ENCODE measurements around the gene LILRA1. TPM values are rescaled to one million over a fixed set of nuclear protein-coding genes. Genes with fewer than 3 reads are reported as not detected.
A peak's percentile ranks its signal among the peaks of the same experiment; 100 is the strongest.
"Not testable (repeated sequence)": the region's sequence is repeated elsewhere in the genome, so short reads cannot be mapped to it uniquely, and the experiment has no call there.

Gene LILRA1
- total RNA-seq (2013), result 179 TPM
- polyA plus RNA-seq (100 to 1,000 TPM in 2 of 3 donors, 10 to 100 TPM in 1; 88.5 to 151 (median 141) TPM), polyA minus RNA-seq (143 and 237 TPM in 2 replicates), total RNA-seq (14.7 to 123 (median 68.2) reads per million in 11 experiments)

GRCh38 chr19:54593445-54593844, at the start of gene LILRA1:
LILRA1 (plus strand) TSS chr19:54593632; CDS start chr19:54594245, 613 bp downstream.
- peaks cover 37 to 53% of the 10 kb centered on the region in 2 donors for H3K36me3 Mint-ChIP-seq
- H3K4me3 Mint-ChIP-seq, result peak within 1 kb of the TSS; percentile 98 to 100
- 0% methylated on average over 5 of the region's 6 CpGs for WGBS (ENCODE audit: insufficient coverage)
- not testable (repeated sequence) for H3K27me3 ChIP-seq (ENCODE audit: control insufficient read depth in 2 of 2, insufficient read depth in 2 of 2, low read length in 2 of 2); H3K27me3 Mint-ChIP-seq (ENCODE audit: low read depth in 3 of 3); H3K9me3 ChIP-seq (replicated peaks in 1 of 2; ENCODE audit: control insufficient read depth in 1 of 2, insufficient read depth in 1 of 2, low read length in 2 of 2); H3K9me3 Mint-ChIP-seq
- Histone ChIP-seq H3K36me3 (replicated peaks in 1 of 2; ENCODE audit: control insufficient read depth in 1 of 2, insufficient read depth in 2 of 2, low read length in 2 of 2) (peaks cover 34 to 39% of the 10 kb centered on the region in 2 donors), H3K9ac (ENCODE audit: insufficient read depth, low read length, poor library complexity, severe bottlenecking) (peak within 1 kb of the TSS; percentile 67), H3K79me2 (ENCODE audit: insufficient read depth, low read length) (peaks cover 27% of the 10 kb centered on the region), H3K4me2 (replicated peaks; ENCODE audit: extremely low read depth, low read length, poor library complexity, severe bottlenecking) (peak within 1 kb of the TSS; percentile 79), H3K4me3 (replicated peaks in 1 of 3; ENCODE audit: low read depth in 2 of 3, low read length in 3 of 3) (peak within 1 kb of the TSS; percentile 82 to 93 (median 88)), H2AFZ (ENCODE audit: insufficient read depth, low read depth, low read length, poor library complexity, severe bottlenecking) (peak within 1 kb of the TSS; percentile 64), H3K27ac (ENCODE audit: low read depth in 1 of 2, low read length in 2 of 2) (peak within 1 kb of the TSS; percentile 85 to 88), H4K20me1 (ENCODE audit: insufficient read depth, low read length) (peaks cover 43% of the 10 kb centered on the region), H3K4me1 (ENCODE audit: control insufficient read depth in 1 of 2, insufficient read depth in 2 of 2, low read length in 2 of 2) (peaks cover 33 to 52% of the 10 kb centered on the region in 2 donors)
- peaks cover 76% of the 10 kb centered on the region for H3K4me1 Mint-ChIP-seq
- peak; percentile 59 to 82 (median 74) for DNase-seq
- intact Hi-C loops (cut with micrococcal nuclease), result loop anchor here (5.0 to 10.0 kb wide), 2 partner anchors 39 to 119 kb away; partner anchors contain the start of genes CDC42EP5 (in 1 of the 2) and LILRB1 (in 1 of the 2)
- H3K27ac Mint-ChIP-seq, result peak within 1 kb of the TSS; percentile 93 to 98 (median 96)

- H3K27ac ChIP-seq (ENCODE audit: low read depth in 1 of 2, low read length in 2 of 2), result no peak overlapping the region
- intact Hi-C loops (cut with micrococcal nuclease), result no loop called here
- Mint-ChIP-seq H3K9me3 (peaks cover 0 to 2% (median 0%) of the 10 kb centered on the region in 7 donors), H3K27ac (peak overlapping the region in 1 of 7 donors; percentile 41), H3K36me3 (no peaks in the 10 kb centered on the region), H3K4me1 (peaks cover 12% of the 10 kb centered on the region), H3K27me3 (ENCODE audit: low read depth in 3 of 3) (peaks cover 17 to 32% (median 25%) of the 10 kb centered on the region in 3 donors), H3K4me3 (no peak overlapping the region)
- peaks cover 12% of the 10 kb centered on the region in 2 donors for H3K4me1 ChIP-seq (ENCODE audit: control insufficient read depth in 1 of 2, insufficient read depth in 2 of 2, low read length in 2 of 2)
- no peak overlapping the region for H3K4me3 ChIP-seq (replicated peaks in 1 of 3; ENCODE audit: low read depth in 2 of 3, low read length in 3 of 3)
- DNase-seq, result no peak
- no peak overlapping the region for H2AFZ ChIP-seq (ENCODE audit: insufficient read depth, low read depth, low read length, poor library complexity, severe bottlenecking)
- H3K36me3 ChIP-seq (replicated peaks in 1 of 2; ENCODE audit: control insufficient read depth in 1 of 2, insufficient read depth in 2 of 2, low read length in 2 of 2), result no peaks in the 10 kb centered on the region
- H3K79me2 ChIP-seq (ENCODE audit: insufficient read depth, low read length), result no peaks in the 10 kb centered on the region
- 92% methylated on average over 16 of the region's 16 CpGs for WGBS (ENCODE audit: insufficient coverage)
- H3K4me2 ChIP-seq (replicated peaks; ENCODE audit: extremely low read depth, low read length, poor library complexity, severe bottlenecking), result no peak overlapping the region
- no peaks in the 10 kb centered on the region for H4K20me1 ChIP-seq (ENCODE audit: insufficient read depth, low read length)
- H3K9ac ChIP-seq (ENCODE audit: insufficient read depth, low read length, poor library complexity, severe bottlenecking), result no peak overlapping the region
- no peaks in the 10 kb centered on the region for H3K9me3 ChIP-seq (replicated peaks in 1 of 2; ENCODE audit: control insufficient read depth in 1 of 2, insufficient read depth in 1 of 2, low read length in 2 of 2)
- TF ChIP-seq CTCF (IDR thresholded peaks at IDR 0.05), result no peak
- no peaks in the 10 kb centered on the region for H3K27me3 ChIP-seq (ENCODE audit: control insufficient read depth in 2 of 2, insufficient read depth in 2 of 2, low read length in 2 of 2)
Observed at GRCh38 chr19:54548806-54549205, 44.6 kb upstream of the LILRA1 start.

All from CD14-positive monocyte (primary cell).